ACC112 (cell line): ENCODE measurements around the gene CDH4.
A peak's percentile ranks its signal among the peaks of the same experiment; 100 is the strongest.

Experiments used
- H2AFZ ChIP-seq: fragments of 200-600 bp; sonication (generic); one replicate; pipeline ENCODE4 v1.6.0; 2017; ENCODE audit warnings: antibody characterized with exemption, low read length; ENCODE audit not compliant: unreplicated experiment
- H3K27ac ChIP-seq: fragments of 200-600 bp; sonication (generic); 2 replicates; pipeline ENCODE4 v1.5.1; 2014; ENCODE audit warnings: low read depth, mild to moderate bottlenecking, antibody characterized with exemption, low read length, moderate library complexity
- H3K27me3 ChIP-seq: fragments of 200-600 bp; sonication (generic); 2 replicates; pipeline ENCODE4 v1.6.1; 2014; ENCODE audit warnings: mild to moderate bottlenecking, antibody characterized with exemption, low read length, moderate library complexity, mixed read lengths; ENCODE audit not compliant: insufficient read depth
- H3K36me3 ChIP-seq: fragments of 200-600 bp; sonication (generic); 2 replicates; pipeline ENCODE4 v1.6.1; 2016; ENCODE audit warnings: mild to moderate bottlenecking, antibody characterized with exemption, low read length, moderate library complexity, mixed read lengths; ENCODE audit not compliant: insufficient read depth
- H3K4me1 ChIP-seq: fragments of 200-600 bp; sonication (generic); one replicate; pipeline ENCODE4 v1.6.1; 2016; ENCODE audit warnings: low read length, mixed read lengths; ENCODE audit not compliant: insufficient read depth, unreplicated experiment, control insufficient read depth
- H3K4me3 ChIP-seq: fragments of 200-600 bp; sonication (generic); 2 replicates; pipeline ENCODE4 v1.5.1; 2014; ENCODE audit warnings: mild to moderate bottlenecking, low read depth, low read length
- H3K79me2 ChIP-seq: fragments of 200-600 bp; sonication (generic); one replicate; pipeline ENCODE4 v1.6.0; 2016; ENCODE audit warnings: low read length; ENCODE audit not compliant: control insufficient read depth, unreplicated experiment, insufficient read depth

CDH4 gene

GRCh38 chr20:61251529-61252393, at the start of gene CDH4:
CDH4 (plus strand) TSS chr20:61252261.
- Histone ChIP-seq H3K79me2 (peaks cover 6% of the 10 kb centered on the region), H3K4me3 (peak within 1 kb of the TSS; percentile 84), H3K4me1 (peaks cover 19% of the 10 kb centered on the region), H2AFZ (peak within 1 kb of the TSS; percentile 84), H3K36me3 (no peaks in the 10 kb centered on the region; the same call in 1 of the 2 replicates), H3K27me3 (peaks cover 30% of the 10 kb centered on the region), H3K27ac (no peak within 1 kb of the TSS)

DNA sequence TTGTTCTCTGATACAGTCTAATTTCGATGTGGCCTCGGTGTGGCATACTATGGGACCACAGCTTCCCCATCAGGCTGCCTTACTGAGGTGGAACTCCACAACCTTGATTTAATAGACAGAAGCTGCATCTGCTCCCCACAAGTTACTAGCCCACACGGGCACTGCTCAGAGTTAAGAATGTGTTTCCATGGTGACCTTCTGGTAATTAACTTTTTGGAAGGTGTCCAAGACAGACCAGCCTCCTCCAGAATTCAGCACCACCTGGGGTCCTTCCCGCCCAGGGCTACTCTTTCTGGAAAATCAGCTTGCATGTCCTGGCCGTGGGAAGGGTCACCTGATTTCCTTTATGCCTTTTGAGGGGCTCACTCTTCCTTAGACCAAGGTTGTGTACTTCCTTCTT, 48.7 kb upstream of the CDH4 start:
- no peaks in the 10 kb centered on the region for H3K4me1 ChIP-seq
- H3K27me3 ChIP-seq = peaks cover 44% of the 10 kb centered on the region
- no peak overlapping the region for H3K27ac ChIP-seq
- no peak overlapping the region for H3K4me3 ChIP-seq
- no peak overlapping the region for H2AFZ ChIP-seq
- no peaks in the 10 kb centered on the region for H3K36me3 ChIP-seq
- H3K79me2 ChIP-seq = no peaks in the 10 kb centered on the region

DNA sequence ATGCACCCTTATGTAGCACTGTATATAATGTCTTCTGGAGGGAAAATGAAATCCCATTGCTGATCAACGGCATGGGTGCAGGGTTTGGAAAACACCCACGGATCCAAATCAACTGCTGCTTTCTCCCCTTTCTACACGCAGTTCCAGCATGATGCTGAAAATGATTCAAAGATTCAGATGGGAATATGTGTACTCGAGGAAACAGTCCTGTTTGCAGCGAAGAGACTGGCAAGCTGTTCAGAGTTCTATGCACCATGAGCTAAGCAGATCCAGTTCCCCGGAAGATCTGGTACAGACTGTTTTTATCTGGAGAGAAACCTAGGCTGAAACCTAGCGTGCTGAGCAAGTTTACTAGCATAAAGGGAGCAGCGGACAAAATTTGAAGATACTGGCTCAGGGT, 47.9 kb upstream of the CDH4 start:
- Histone ChIP-seq H3K36me3 (no peaks in the 10 kb centered on the region), H3K79me2 (no peaks in the 10 kb centered on the region), H3K4me1 (no peaks in the 10 kb centered on the region), H3K27ac (no peak overlapping the region), H3K27me3 (peaks cover 38% of the 10 kb centered on the region), H3K4me3 (no peak overlapping the region), H2AFZ (no peak overlapping the region)

DNA sequence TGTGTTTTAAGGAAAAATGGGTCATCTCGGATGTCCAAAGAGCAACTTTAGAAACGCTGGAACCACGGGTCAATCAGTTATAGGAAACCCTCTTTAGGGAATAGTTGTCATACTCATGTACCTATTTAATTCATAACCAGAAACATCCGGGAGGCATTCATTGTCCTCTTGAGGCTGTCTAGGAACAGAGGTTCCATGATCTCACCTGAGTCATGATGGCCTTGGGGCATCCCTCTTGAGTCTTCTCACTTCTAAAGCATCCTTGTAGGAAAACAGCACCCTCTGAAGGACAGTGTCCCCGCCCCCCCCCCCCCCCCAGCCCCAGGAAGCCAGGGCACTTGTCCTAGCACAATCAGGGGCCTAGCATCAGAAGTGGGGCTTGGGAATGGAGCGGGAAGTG, 46.3 kb upstream of the CDH4 start:
- H3K27ac ChIP-seq = no peak overlapping the region
- H3K36me3 ChIP-seq = no peaks in the 10 kb centered on the region
- H2AFZ ChIP-seq = no peak overlapping the region
- no peak overlapping the region for H3K4me3 ChIP-seq
- peaks cover 26% of the 10 kb centered on the region for H3K27me3 ChIP-seq
- H3K4me1 ChIP-seq = no peaks in the 10 kb centered on the region
- no peaks in the 10 kb centered on the region for H3K79me2 ChIP-seq

DNA sequence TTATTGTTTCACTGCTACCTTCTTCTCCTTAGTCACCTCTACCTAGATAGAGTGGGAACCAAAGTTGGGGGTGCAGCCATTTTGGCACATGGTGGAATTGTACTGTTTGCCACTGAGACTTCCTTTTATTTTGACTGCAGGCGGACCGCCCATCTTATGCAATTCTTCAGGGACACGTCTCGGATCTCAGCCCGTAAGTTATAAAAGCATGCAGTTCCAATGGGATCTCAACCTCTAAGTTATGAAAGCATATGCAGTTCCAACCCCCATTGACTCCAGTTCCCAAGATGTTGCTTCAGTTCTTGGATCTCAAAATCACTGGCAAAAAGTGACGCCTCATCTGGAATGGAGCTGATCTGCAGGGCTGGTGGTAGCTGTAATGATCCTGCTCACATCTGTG, 41.2 kb upstream of the CDH4 start:
- H3K27ac ChIP-seq = no peak overlapping the region
- H3K79me2 ChIP-seq = no peaks in the 10 kb centered on the region
- peaks cover 26% of the 10 kb centered on the region for H3K27me3 ChIP-seq
- H3K4me1 ChIP-seq = no peaks in the 10 kb centered on the region
- no peak overlapping the region for H3K4me3 ChIP-seq
- H2AFZ ChIP-seq = no peak overlapping the region
- H3K36me3 ChIP-seq = no peaks in the 10 kb centered on the region

- no peak overlapping the region for H2AFZ ChIP-seq
- H3K79me2 ChIP-seq = no peaks in the 10 kb centered on the region
- H3K27ac ChIP-seq = no peak overlapping the region
- H3K4me1 ChIP-seq = peaks cover 12% of the 10 kb centered on the region
- H3K27me3 ChIP-seq = peaks cover 38% of the 10 kb centered on the region
- no peak overlapping the region for H3K4me3 ChIP-seq
- no peaks in the 10 kb centered on the region for H3K36me3 ChIP-seq
Observed at GRCh38 chr20:61217848-61218247, 34.2 kb upstream of the CDH4 start.

GRCh38 chr20:61219021-61219431, 33.0 kb upstream of the CDH4 start:
- H3K27me3 ChIP-seq = peaks cover 29% of the 10 kb centered on the region
- H3K4me1 ChIP-seq = peaks cover 12% of the 10 kb centered on the region
- H3K4me3 ChIP-seq = no peak overlapping the region
- H2AFZ ChIP-seq = no peak overlapping the region
- H3K36me3 ChIP-seq = no peaks in the 10 kb centered on the region
- H3K27ac ChIP-seq = no peak overlapping the region
- no peaks in the 10 kb centered on the region for H3K79me2 ChIP-seq

GRCh38 chr20:61220131-61220530, 31.9 kb upstream of the CDH4 start:
- peaks cover 20% of the 10 kb centered on the region for H3K27me3 ChIP-seq
- no peaks in the 10 kb centered on the region for H3K79me2 ChIP-seq
- H3K4me3 ChIP-seq = no peak overlapping the region
- no peak overlapping the region for H2AFZ ChIP-seq
- no peak overlapping the region for H3K27ac ChIP-seq
- H3K36me3 ChIP-seq = no peaks in the 10 kb centered on the region
- H3K4me1 ChIP-seq = peaks cover 12% of the 10 kb centered on the region

GRCh38 chr20:61220626-61221325, 31.3 kb upstream of the CDH4 start:
- no peak overlapping the region for H2AFZ ChIP-seq

GRCh38 chr20:61222699-61223098, 29.4 kb upstream of the CDH4 start:
- H3K4me1 ChIP-seq = peaks cover 12% of the 10 kb centered on the region
- no peak overlapping the region for H3K4me3 ChIP-seq
- no peaks in the 10 kb centered on the region for H3K36me3 ChIP-seq
- H3K27ac ChIP-seq = no peak overlapping the region
- H2AFZ ChIP-seq = no peak overlapping the region
- no peaks in the 10 kb centered on the region for H3K27me3 ChIP-seq
- H3K79me2 ChIP-seq = no peaks in the 10 kb centered on the region

More at GRCh38 chr20:61220626-61221325, 31.3 kb upstream of the CDH4 start:
- no peak overlapping the region for H3K27ac ChIP-seq
- no peaks in the 10 kb centered on the region for H3K36me3 ChIP-seq
- peaks cover 13% of the 10 kb centered on the region for H3K27me3 ChIP-seq
- H3K79me2 ChIP-seq = no peaks in the 10 kb centered on the region
- H3K4me1 ChIP-seq = peaks cover 12% of the 10 kb centered on the region
- no peak overlapping the region for H3K4me3 ChIP-seq

GRCh38 chr20:61223121-61223520, 28.9 kb upstream of the CDH4 start:
- Histone ChIP-seq H2AFZ (no peak overlapping the region), H3K4me1 (peaks cover 12% of the 10 kb centered on the region), H3K36me3 (no peaks in the 10 kb centered on the region), H3K27ac (no peak overlapping the region), H3K27me3 (no peaks in the 10 kb centered on the region), H3K79me2 (no peaks in the 10 kb centered on the region), H3K4me3 (no peak overlapping the region)
